Measurements from ENCODE around the gene HSP90AA1.
A peak's percentile ranks its signal among the peaks of the same experiment; 100 is the strongest.

DNA sequence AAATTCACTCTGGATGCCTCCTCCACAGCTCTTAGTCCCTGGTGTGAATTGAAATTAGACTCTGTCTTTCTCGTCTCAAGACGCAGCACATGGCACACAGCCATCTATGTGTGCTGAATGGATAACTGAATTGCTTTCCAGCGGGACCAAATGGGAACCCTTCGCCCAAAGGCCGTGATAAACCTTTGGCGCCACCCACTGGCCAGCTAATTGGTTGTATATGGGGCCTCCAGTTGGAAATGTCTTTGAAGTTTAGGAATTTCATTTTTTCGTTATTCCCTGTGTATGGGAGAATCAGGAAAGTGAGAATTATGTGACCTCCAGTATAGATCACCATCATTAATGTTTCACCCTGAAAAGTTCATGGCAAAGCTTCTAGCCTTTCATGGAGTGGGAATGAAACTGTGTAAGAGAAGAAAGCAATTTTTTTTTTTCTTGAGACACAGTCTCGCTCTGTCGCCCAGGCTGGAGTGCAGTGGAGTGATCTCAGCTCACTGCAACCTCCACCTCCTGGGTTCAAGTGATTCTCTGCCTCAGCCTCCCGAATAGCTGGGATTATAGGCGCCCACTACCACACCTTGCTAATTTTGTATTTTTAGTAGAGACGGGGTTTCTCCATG, 9.8 kb upstream of the HSP90AA1 start:
- TF ChIP-seq CTCF (IDR thresholded peaks at IDR 0.05) (peak; percentile 43 to 86 (median 82)), POLR2AphosphoS5 (IDR thresholded peaks at IDR 0.05) (peak in 1 of 3 donors; percentile 46), POLR2A (IDR thresholded peaks at IDR 0.05) (no peak)
